Fibroblast of pulmonary artery (primary cell): Measurements from ENCODE around the gene PHACTR1.

Experiments used
- DNase-seq: peaks from one replicate; pipeline ENCODE4 v3.0.0-alpha.2; 2010; ENCODE audit warnings: low read depth
- H3K4me3 ChIP-seq: replicated peaks from 2 replicates; pipeline ENCODE4 v1.5.1; 2011; ENCODE audit warnings: low read depth, mild to moderate bottlenecking, control low read depth, low read length, moderate library complexity
- TF ChIP-seq, protein P1 (sequence below): IDR thresholded peaks from 2 replicates; pipeline ENCODE4 v1.5.1; 2011; ENCODE audit warnings: mild to moderate bottlenecking, control low read depth, low read length, inconsistent platforms; ENCODE audit errors: missing control alignments

Gene PHACTR1

DNA sequence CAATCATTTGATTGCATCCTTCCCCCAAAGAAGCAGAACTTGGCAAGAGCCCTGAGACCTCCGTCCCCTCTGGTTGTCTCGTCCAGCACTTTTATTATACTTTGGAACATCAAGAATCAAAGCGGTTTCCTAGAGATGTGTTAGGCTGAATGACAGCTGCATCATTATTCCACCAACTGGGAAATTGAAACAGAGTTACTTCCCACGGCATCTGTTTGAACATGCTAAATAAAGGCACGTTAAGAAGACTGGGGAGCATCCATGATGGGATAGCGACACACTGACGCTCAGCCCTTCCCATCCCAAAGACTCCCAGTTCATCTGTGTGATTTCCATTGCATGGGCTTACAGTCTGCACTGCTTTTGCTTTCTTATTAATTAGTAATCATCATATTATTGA lies 464.0 kb downstream of the PHACTR1 start:
- TF ChIP-seq, protein P1, sequence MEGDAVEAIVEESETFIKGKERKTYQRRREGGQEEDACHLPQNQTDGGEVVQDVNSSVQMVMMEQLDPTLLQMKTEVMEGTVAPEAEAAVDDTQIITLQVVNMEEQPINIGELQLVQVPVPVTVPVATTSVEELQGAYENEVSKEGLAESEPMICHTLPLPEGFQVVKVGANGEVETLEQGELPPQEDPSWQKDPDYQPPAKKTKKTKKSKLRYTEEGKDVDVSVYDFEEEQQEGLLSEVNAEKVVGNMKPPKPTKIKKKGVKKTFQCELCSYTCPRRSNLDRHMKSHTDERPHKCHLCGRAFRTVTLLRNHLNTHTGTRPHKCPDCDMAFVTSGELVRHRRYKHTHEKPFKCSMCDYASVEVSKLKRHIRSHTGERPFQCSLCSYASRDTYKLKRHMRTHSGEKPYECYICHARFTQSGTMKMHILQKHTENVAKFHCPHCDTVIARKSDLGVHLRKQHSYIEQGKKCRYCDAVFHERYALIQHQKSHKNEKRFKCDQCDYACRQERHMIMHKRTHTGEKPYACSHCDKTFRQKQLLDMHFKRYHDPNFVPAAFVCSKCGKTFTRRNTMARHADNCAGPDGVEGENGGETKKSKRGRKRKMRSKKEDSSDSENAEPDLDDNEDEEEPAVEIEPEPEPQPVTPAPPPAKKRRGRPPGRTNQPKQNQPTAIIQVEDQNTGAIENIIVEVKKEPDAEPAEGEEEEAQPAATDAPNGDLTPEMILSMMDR: no peak
- no peak overlapping the region for H3K4me3 ChIP-seq
- DNase-seq: no peak

GRCh38 chr6:13181393-13181792 lies 464.8 kb downstream of the PHACTR1 start:
- no peak overlapping the region for H3K4me3 ChIP-seq
- no peak for DNase-seq
- TF ChIP-seq, protein P1: no peak

DNA sequence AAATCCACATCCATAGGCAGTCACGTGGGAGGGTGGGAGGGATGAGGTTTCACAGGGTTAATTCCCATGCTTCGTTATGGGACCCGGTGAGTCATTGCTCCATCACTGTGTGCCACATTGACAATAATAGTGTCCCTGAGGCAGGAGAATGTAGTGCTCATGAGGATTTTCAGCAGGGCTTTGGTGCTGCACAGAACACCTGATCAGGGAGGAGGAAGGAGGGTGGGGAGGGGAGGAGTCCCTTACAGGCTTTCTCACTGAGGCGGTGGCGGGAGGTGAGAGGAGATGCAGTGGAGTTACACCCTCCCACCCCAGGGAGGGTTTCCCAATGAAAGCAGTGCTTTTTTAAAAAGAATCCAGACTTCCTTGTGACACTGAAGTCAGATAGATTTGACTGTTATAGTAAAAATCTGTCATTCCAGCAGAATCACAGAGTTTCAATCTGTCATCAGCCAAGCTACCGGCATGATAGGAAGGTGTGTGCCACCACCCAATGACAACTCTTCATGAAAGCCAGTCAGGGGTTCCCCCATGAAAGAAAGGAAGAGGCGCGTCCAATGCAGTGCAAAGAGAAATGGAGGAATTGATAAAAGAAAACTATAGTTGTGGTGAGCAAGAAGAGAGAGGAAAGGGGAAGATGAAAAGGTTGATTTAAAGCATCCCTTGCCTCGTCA lies 467.0 kb downstream of the PHACTR1 start:
- TF ChIP-seq, protein P1: no peak
- no peak for DNase-seq
- no peak overlapping the region for H3K4me3 ChIP-seq

GRCh38 chr6:13184089-13184468 lies 467.5 kb downstream of the PHACTR1 start:
- H3K4me3 ChIP-seq: no peak overlapping the region
- TF ChIP-seq, protein P1: no peak
- no peak for DNase-seq

DNA sequence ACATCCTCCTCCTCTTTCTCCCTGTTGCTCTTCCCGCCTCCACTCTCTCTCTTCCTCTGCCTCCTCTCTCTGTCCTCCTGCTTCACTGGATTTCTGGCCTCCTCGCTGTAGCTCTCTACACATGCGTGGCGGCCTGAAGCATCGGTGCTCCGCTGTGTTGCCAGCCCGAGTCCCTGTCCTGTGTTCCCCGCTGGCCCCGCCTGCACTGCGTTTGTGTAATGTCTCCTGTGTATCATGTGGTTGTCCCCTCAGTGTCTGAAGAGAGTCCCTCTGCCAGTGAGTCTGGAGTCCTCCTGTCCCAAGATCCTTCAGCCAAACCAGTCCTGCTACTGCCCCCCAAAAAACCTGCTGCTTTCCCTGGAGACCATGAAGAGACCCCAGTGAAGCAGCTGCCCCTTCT lies 468.0 kb downstream of the PHACTR1 start:
- H3K4me3 ChIP-seq: no peak overlapping the region
- no peak for DNase-seq
- TF ChIP-seq, protein P1: no peak

- H3K4me3 ChIP-seq: no peak overlapping the region
- TF ChIP-seq, protein P1: no peak
- DNase-seq: no peak
Measured at GRCh38 chr6:13186861-13187260, 470.3 kb downstream of the PHACTR1 start.

- H3K4me3 ChIP-seq: no peak overlapping the region
- TF ChIP-seq, protein P1: no peak
- no peak for DNase-seq
Measured at GRCh38 chr6:13187692-13188091, 471.1 kb downstream of the PHACTR1 start.
